Fibroblast of lung (primary cell): ENCODE data around the gene PMEPA1. TPM values are rescaled to one million over a fixed set of nuclear protein-coding genes. Genes with fewer than 3 reads are reported as not detected.

Source experiments
- DNase-seq, 2 donors: peaks; one replicate each; pipeline versions ENCODE4 v3.0.0 to v3.0.0-alpha.2; 2010; ENCODE audit warnings: low read depth in 2 of 2
- H2AFZ ChIP-seq: 2 replicates; pipeline ENCODE4 v1.5.1; 2012; ENCODE audit warnings: low read length, control low read depth, inconsistent platforms
- H3K27ac ChIP-seq: 2 replicates; pipeline ENCODE4 v1.5.1; 2011; ENCODE audit warnings: low read length, control low read depth; ENCODE audit not compliant: insufficient read depth
- H3K27me3 ChIP-seq: 2 replicates; pipeline ENCODE4 v1.5.1; 2011; ENCODE audit warnings: mild to moderate bottlenecking, low read length; ENCODE audit not compliant: control insufficient read depth, insufficient read depth
- H3K36me3 ChIP-seq: 2 replicates; pipeline ENCODE4 v1.5.1; 2011; ENCODE audit warnings: low read length; ENCODE audit not compliant: control insufficient read depth, insufficient read depth
- H3K4me1 ChIP-seq: 2 replicates; pipeline ENCODE4 v1.5.1; 2011; ENCODE audit warnings: low read length; ENCODE audit not compliant: control insufficient read depth, insufficient read depth; ENCODE audit errors: extremely low read depth
- H3K4me2 ChIP-seq: 2 replicates; pipeline ENCODE4 v1.5.1; 2011; ENCODE audit warnings: low read length, control low read depth; ENCODE audit not compliant: insufficient read depth; ENCODE audit errors: extremely low read depth
- H3K4me3 ChIP-seq, 4 experiments: fragments of 200-600 bp in 1 of 4; sonication (generic) in 1 of 4; replicated peaks in 1 of 4; 2 replicates each; pipeline ENCODE4 v1.5.1; 2011 to 2016; ENCODE audit warnings: low read length in 4 of 4, low read depth in 3 of 4, mild to moderate bottlenecking in 3 of 4, control low read depth in 2 of 4, inconsistent platforms in 1 of 4, mixed read lengths in 1 of 4; ENCODE audit not compliant: insufficient read depth in 1 of 4; ENCODE audit errors: control extremely low read depth in 1 of 4
- H3K79me2 ChIP-seq: 2 replicates; pipeline ENCODE4 v1.5.1; 2012; ENCODE audit warnings: mild to moderate bottlenecking, low read length, inconsistent platforms; ENCODE audit not compliant: control insufficient read depth, insufficient read depth
- H3K9ac ChIP-seq: 2 replicates; pipeline ENCODE4 v1.5.1; 2011; ENCODE audit warnings: mild to moderate bottlenecking, low read length, control low read depth; ENCODE audit not compliant: insufficient read depth
- H3K9me3 ChIP-seq: 2 replicates; pipeline ENCODE4 v1.5.1; 2012; ENCODE audit warnings: low read depth, low read length; ENCODE audit not compliant: control insufficient read depth, insufficient read depth
- H4K20me1 ChIP-seq: 2 replicates; pipeline ENCODE4 v1.5.1; 2011; ENCODE audit warnings: low read length; ENCODE audit not compliant: control insufficient read depth, insufficient read depth; ENCODE audit errors: extremely low read depth
- EZH2 ChIP-seq: IDR thresholded peaks from 2 replicates; pipeline ENCODE4 v1.5.1; 2012; ENCODE audit warnings: low read length, control low read depth, mild to moderate bottlenecking; ENCODE audit errors: missing control alignments
- polyA plus RNA-seq, 2 donors: library from polyadenylated mRNA; depleted of rRNA in 1 of 2; stranded (reverse) in 1 of 2; unstranded in 1 of 2; fragments of >200 nt; gene quantifications; 2 replicates each; pipeline ENCODE4 v1.2.1, GENCODE V29; 2011 to 2012; ENCODE audit warnings: missing spikeins in 1 of 2
- total RNA-seq: library from RNA; depleted of rRNA; stranded (reverse); fragments of >200 nt; gene quantifications from 2 replicates; pipeline ENCODE4 v1.2.1, GENCODE V29; 2014
- TF ChIP-seq, protein P1 (sequence below), 2 donors: IDR thresholded peaks in 1 of 2; conservative IDR thresholded peaks in 1 of 2; 1 replicate in 1 of 2; 2 replicates in 1 of 2; pipeline ENCODE4 v1.5.1; 2011 to 2012; ENCODE audit warnings: low read length in 2 of 2, control low read depth in 1 of 2, inconsistent platforms in 1 of 2, low read depth in 1 of 2, mild to moderate bottlenecking in 1 of 2

Gene PMEPA1
- total and polyA plus RNA-seq, 2 donors (not counting 1 experiment from before 2014, with no cell fraction given) = 0.19 to 0.33 TPM

DNA sequence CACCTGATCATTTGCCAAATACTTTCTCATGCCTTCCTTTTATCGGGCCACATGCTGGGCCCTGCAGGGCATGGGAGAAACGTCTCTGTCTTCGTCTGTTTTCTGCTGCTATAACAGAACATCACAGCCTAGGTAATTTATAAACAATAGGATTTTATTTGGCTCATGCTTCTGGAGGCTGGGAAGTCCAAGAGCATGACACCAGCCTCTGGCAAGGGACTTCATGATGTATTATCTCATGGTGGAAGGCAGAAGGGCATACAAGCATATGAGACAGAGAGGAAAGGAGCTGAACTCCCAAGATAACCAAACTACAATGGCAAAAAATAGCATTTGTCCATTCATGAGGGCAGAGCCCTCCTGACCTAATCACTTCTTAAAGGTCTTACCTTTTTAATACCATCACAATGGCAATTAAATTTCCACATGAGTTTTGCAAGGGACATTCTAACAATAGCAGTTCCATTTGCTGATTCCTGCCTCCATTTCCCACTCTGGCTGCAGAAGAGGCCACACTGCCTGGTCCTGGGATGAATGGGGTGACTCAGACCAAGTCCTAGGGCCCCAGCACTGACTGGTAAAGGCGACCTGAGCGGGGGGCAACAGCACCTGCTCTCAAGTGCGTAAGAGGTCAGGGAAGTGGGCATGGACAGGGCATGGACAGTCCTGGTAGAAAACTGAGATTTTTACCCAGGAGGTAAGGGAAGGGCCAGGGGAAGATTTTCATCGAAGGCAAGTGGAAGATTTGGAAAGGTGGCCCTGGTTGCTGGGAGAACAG is 84.4 kb downstream of the PMEPA1 start:
- Histone ChIP-seq H3K27me3 (no peaks in the 10 kb centered on the region), H3K79me2 (no peaks in the 10 kb centered on the region), H3K9ac (no peak overlapping the region), H3K27ac (no peak overlapping the region), H2AFZ (no peak overlapping the region), H3K4me3 (no peak overlapping the region), H4K20me1 (no peaks in the 10 kb centered on the region), H3K4me1 (no peaks in the 10 kb centered on the region), H3K36me3 (no peaks in the 10 kb centered on the region), H3K9me3 (no peaks in the 10 kb centered on the region), H3K4me2 (no peak overlapping the region)
- DNase-seq = no peak
- TF ChIP-seq, protein P1, sequence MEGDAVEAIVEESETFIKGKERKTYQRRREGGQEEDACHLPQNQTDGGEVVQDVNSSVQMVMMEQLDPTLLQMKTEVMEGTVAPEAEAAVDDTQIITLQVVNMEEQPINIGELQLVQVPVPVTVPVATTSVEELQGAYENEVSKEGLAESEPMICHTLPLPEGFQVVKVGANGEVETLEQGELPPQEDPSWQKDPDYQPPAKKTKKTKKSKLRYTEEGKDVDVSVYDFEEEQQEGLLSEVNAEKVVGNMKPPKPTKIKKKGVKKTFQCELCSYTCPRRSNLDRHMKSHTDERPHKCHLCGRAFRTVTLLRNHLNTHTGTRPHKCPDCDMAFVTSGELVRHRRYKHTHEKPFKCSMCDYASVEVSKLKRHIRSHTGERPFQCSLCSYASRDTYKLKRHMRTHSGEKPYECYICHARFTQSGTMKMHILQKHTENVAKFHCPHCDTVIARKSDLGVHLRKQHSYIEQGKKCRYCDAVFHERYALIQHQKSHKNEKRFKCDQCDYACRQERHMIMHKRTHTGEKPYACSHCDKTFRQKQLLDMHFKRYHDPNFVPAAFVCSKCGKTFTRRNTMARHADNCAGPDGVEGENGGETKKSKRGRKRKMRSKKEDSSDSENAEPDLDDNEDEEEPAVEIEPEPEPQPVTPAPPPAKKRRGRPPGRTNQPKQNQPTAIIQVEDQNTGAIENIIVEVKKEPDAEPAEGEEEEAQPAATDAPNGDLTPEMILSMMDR (conservative IDR thresholded peaks at IDR 0.05 in 1 of 2, IDR thresholded peaks at IDR 0.05 in 1 of 2; ENCODE audit: low read depth in 1 of 2, low read length in 2 of 2) = no peak
- TF ChIP-seq EZH2 = no peak

DNA sequence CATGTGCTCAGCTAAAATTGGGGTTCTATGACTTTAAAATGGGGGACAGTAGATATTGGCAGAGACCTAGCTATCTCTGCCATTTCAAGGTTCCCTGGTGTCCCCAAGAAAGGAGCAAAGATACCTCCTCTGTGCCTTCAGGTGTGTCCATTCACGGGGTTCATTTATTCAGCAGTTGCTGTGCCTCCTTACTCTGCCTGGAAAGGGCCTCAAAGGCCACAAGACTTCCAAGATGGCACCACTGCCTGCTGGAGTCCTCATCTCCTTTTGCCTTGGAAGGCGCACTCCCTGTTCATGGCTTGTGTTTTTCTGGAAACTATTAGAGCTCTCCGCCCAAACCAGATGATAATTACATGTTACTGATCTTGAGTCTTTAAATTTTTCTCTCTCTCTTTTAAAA is 85.7 kb downstream of the PMEPA1 start:
- H3K4me3 ChIP-seq = no peak overlapping the region
- no peak for DNase-seq

DNA sequence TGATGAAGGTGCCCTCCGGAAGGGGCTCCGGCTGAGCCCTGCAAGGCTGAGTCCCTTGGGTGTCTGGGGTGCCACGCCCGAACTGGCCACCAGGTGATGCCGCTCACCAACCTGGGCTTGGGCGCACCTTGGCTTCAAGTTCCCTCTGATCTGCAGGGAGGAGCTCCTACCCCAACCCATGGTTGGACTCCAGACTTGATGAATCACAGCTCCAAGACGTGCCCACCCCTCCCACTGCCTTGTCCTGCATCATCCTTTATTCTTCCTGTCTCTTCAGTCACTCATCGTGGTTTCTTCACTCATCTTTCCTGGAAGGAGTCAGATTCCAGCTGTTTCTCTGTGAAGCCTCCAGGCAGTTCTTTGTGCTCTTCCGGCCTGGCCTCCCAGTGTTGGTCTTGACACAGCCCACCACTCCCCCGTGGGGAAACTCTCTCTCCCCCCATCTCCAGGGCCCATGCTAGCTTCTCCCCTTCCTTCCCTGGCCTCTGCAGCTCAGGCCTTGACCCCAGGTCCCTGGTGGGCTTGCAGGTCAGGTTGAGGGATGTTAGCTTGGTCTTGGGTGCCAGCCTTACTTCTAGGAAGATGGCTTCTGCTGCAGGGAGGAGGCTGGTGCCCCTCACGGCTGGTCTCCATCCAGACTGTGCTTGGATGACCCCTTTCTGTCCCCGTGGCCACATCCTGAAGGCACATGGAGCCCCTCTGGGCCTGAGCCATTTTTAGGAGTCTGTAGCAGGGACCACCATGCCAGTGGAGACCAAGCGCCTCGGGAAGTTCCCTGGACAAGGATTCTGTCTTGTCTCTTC is 87.0 kb downstream of the PMEPA1 start:
- H3K79me2 ChIP-seq = no peaks in the 10 kb centered on the region
- H3K27ac ChIP-seq = no peak overlapping the region
- H3K36me3 ChIP-seq = no peaks in the 10 kb centered on the region
- H3K9ac ChIP-seq = no peak overlapping the region
- H2AFZ ChIP-seq = no peak overlapping the region
- no peak overlapping the region for H3K4me2 ChIP-seq
- DNase-seq = peak; percentile 13 to 79
- H4K20me1 ChIP-seq = no peaks in the 10 kb centered on the region
- no peaks in the 10 kb centered on the region for H3K9me3 ChIP-seq
- no peak for TF ChIP-seq EZH2
- TF ChIP-seq, protein P1 (conservative IDR thresholded peaks at IDR 0.05 in 1 of 2, IDR thresholded peaks at IDR 0.05 in 1 of 2; ENCODE audit: low read depth in 1 of 2, low read length in 2 of 2) = peak; percentile 51 to 62
- H3K27me3 ChIP-seq = no peaks in the 10 kb centered on the region
- no peak overlapping the region for H3K4me3 ChIP-seq
- no peaks in the 10 kb centered on the region for H3K4me1 ChIP-seq

More for the DNA sequence above, 85.7 kb downstream of the PMEPA1 start:
- TF ChIP-seq, protein P1 (conservative IDR thresholded peaks at IDR 0.05 in 1 of 2, IDR thresholded peaks at IDR 0.05 in 1 of 2; ENCODE audit: low read depth in 1 of 2, low read length in 2 of 2) = no peak
- no peak for TF ChIP-seq EZH2
- H3K27ac ChIP-seq = no peak overlapping the region
- H4K20me1 ChIP-seq = no peaks in the 10 kb centered on the region
- no peak overlapping the region for H3K9ac ChIP-seq
- no peaks in the 10 kb centered on the region for H3K79me2 ChIP-seq
- no peak overlapping the region for H2AFZ ChIP-seq
- no peak overlapping the region for H3K4me2 ChIP-seq
- no peaks in the 10 kb centered on the region for H3K27me3 ChIP-seq
- H3K4me1 ChIP-seq = no peaks in the 10 kb centered on the region
- H3K9me3 ChIP-seq = no peaks in the 10 kb centered on the region
- no peaks in the 10 kb centered on the region for H3K36me3 ChIP-seq
